ENCODE data around the gene ETV3.

- TF ChIP-seq POLR2A (IDR thresholded peaks at IDR 0.05) = no peak
- TF ChIP-seq, protein P1, sequence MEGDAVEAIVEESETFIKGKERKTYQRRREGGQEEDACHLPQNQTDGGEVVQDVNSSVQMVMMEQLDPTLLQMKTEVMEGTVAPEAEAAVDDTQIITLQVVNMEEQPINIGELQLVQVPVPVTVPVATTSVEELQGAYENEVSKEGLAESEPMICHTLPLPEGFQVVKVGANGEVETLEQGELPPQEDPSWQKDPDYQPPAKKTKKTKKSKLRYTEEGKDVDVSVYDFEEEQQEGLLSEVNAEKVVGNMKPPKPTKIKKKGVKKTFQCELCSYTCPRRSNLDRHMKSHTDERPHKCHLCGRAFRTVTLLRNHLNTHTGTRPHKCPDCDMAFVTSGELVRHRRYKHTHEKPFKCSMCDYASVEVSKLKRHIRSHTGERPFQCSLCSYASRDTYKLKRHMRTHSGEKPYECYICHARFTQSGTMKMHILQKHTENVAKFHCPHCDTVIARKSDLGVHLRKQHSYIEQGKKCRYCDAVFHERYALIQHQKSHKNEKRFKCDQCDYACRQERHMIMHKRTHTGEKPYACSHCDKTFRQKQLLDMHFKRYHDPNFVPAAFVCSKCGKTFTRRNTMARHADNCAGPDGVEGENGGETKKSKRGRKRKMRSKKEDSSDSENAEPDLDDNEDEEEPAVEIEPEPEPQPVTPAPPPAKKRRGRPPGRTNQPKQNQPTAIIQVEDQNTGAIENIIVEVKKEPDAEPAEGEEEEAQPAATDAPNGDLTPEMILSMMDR (IDR thresholded peaks at IDR 0.05) = no peak
These were observed 22.1 kb downstream of the ETV3 start for GRCh38 chr1:157115851-157116736.
